SH-SY5Y (cell line): ENCODE data around the gene NUDT21.

Experiments used
- GATA2 ChIP-seq: IDR thresholded peaks from 2 replicates; pipeline ENCODE4 v1.6.1; 2011; ENCODE audit warnings: mild to moderate bottlenecking, low read depth, low read length
- GATA3 ChIP-seq: IDR thresholded peaks from 2 replicates; pipeline ENCODE4 v1.6.1; 2011; ENCODE audit warnings: low read depth, mild to moderate bottlenecking, low read length, moderate library complexity

DNA sequence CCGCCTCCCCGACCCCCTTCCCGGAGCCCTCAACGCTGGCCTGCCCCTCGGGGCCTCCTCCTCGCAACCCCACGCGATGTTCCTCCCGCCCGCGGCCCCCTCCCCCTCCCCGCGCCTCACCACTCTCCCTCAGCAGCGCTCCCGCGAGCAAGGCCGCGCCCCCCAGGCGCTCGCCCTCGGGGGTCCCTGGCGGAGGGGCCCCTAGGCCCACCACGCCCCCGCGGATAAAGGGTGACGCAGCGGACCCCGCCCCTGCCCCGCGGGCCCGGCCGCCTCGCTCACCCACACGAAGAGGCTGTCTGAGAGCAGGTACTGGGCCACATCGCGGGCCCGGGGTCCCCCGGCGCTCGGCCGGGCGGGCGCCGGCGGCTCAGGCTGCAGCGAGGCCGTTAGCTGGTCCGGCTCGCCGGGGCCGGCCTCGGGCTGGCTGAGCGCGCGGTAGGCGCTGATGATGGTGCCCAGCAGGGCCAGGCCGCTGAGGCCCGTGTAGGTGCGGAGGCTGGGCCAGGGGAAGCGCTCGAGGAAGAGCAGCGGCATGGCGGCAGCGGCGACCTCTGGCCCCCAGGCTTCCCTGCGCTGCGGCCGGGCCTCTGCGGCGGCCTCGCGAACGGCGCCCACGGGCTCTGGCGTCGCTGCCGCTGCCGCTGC, 26.2 kb downstream of the NUDT21 start:
- TF ChIP-seq GATA2 (no peak), GATA3 (no peak)
